ENCODE data around the gene PTGES2. TPM values are rescaled to one million over a fixed set of nuclear protein-coding genes. Genes with fewer than 3 reads are reported as not detected.
"Not testable (repeated sequence)": the region's sequence is repeated elsewhere in the genome, so short reads cannot be mapped to it uniquely, and the experiment has no call there.

Gene PTGES2
- total RNA-seq, 2 experiments from 2014 or later: 51.0 to 56.4 TPM

DNA sequence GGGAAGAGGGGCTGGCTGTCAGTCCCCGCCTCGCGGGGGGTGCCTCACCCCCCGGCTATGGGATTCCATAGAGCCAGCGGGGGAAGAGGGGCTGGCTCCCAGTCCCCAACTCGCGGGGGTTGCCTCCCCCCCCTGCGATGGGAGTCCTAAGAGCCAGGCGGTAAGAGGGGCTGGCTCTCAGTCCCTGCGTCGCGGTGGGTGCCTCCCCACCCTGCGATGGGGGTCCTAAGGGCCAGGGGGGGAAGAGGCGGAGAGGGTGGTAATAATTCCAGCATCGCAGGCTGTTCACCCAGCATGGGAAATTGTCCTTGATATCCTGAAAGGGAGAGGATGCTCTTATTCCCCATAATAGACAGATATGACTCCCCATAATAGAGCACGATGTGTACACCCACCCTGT, 12.1 kb upstream of the PTGES2 start:
- Mint-ChIP-seq H3K36me3 (no peaks in the 10 kb centered on the region), H3K9me3 (ENCODE audit: low read depth) (no peaks in the 10 kb centered on the region), H3K27ac (no peak overlapping the region), H3K27me3 (peaks cover 13% of the 10 kb centered on the region), H3K4me1 (peaks cover 16% of the 10 kb centered on the region), H3K4me3 (no peak overlapping the region)
- CTCF ChIA-PET: no interaction called here
- ATAC-seq (no peak), DNase-seq (no peak)

- peaks cover 11% of the 10 kb centered on the region for H3K4me1 Mint-ChIP-seq
- DNase-seq: no peak
- ATAC-seq: no peak
- no peaks in the 10 kb centered on the region for H3K9me3 Mint-ChIP-seq (ENCODE audit: low read depth)
- CTCF ChIA-PET: no interaction called here
- H3K27ac Mint-ChIP-seq: no peak overlapping the region
- no peaks in the 10 kb centered on the region for H3K36me3 Mint-ChIP-seq
- peaks cover 28% of the 10 kb centered on the region for H3K27me3 Mint-ChIP-seq
- H3K4me3 Mint-ChIP-seq: no peak overlapping the region
Measured at GRCh38 chr9:128138001-128138400, 10.5 kb upstream of the PTGES2 start.

GRCh38 chr9:128136816-128137793, 9.6 kb upstream of the PTGES2 start:
- CTCF ChIA-PET: interaction anchor here (1.5 kb wide), 1 partner anchor 20 kb away, joined by 7 read pairs; no protein-coding TSS in a partner anchor
- Mint-ChIP-seq H3K27me3 (peaks cover 33% of the 10 kb centered on the region), H3K27ac (no peak overlapping the region), H3K4me1 (peaks cover 7% of the 10 kb centered on the region), H3K4me3 (no peak overlapping the region), H3K36me3 (no peaks in the 10 kb centered on the region), H3K9me3 (ENCODE audit: low read depth) (no peaks in the 10 kb centered on the region)
- DNase-seq (no peak), ATAC-seq (no peak)

DNA sequence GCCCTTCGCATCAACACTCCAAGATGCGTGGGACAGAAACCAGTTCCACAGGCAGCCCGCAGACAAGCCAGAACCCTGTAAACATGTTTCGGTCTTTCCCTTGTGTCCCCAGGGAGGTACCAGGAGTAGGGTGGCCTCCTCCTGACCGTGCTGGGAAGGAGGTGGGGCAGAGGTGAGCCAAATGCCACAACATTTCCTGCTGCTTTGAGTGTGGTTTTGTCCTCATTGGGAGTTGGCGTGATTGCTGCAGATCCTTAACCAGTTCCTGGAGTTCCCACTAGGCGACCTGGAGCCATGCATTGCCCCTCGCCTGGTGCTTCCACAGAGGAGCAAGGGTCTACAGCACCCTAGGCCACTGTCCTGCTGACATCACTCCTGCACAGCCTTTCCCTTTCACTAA, 8.0 kb upstream of the PTGES2 start:
- H3K9me3 Mint-ChIP-seq (ENCODE audit: low read depth); H3K4me3 Mint-ChIP-seq; H3K27ac Mint-ChIP-seq; DNase-seq; H3K36me3 Mint-ChIP-seq; ATAC-seq; H3K4me1 Mint-ChIP-seq: not testable (repeated sequence)
- CTCF ChIA-PET: interaction anchor here (1.5 kb wide), 1 partner anchor 18 kb away, joined by 7 read pairs; no protein-coding TSS in a partner anchor
- H3K27me3 Mint-ChIP-seq: peaks cover 37% of the 10 kb centered on the region

- not testable (repeated sequence) for H3K4me3 Mint-ChIP-seq; H3K27ac Mint-ChIP-seq; DNase-seq; H3K36me3 Mint-ChIP-seq; ATAC-seq; H3K9me3 Mint-ChIP-seq (ENCODE audit: low read depth)
- peaks cover 15% of the 10 kb centered on the region for H3K4me1 Mint-ChIP-seq
- CTCF ChIA-PET: interaction anchor here (1.4 kb wide), 1 partner anchor 14 kb away, joined by 3 read pairs; no protein-coding TSS in a partner anchor
- H3K27me3 Mint-ChIP-seq: peaks cover 39% of the 10 kb centered on the region
Measured at GRCh38 chr9:128132139-128132538, 4.6 kb upstream of the PTGES2 start.

GRCh38 chr9:128131346-128131745, 3.8 kb upstream of the PTGES2 start:
- DNase-seq; ATAC-seq; CTCF ChIA-PET; H3K4me3 Mint-ChIP-seq; H3K9me3 Mint-ChIP-seq (ENCODE audit: low read depth); H3K27ac Mint-ChIP-seq; H3K36me3 Mint-ChIP-seq: not testable (repeated sequence)
- Mint-ChIP-seq H3K4me1 (peaks cover 16% of the 10 kb centered on the region), H3K27me3 (peaks cover 39% of the 10 kb centered on the region)

GRCh38 chr9:128130651-128131050, 3.1 kb upstream of the PTGES2 start:
- not testable (repeated sequence) for DNase-seq; ATAC-seq; H3K27ac Mint-ChIP-seq; H3K4me3 Mint-ChIP-seq; H3K9me3 Mint-ChIP-seq (ENCODE audit: low read depth); H3K36me3 Mint-ChIP-seq
- H3K4me1 Mint-ChIP-seq: peaks cover 20% of the 10 kb centered on the region
- CTCF ChIA-PET: interaction anchor here (1.3 kb wide), 1 partner anchor 13 kb away, joined by 4 read pairs; no protein-coding TSS in a partner anchor
- peaks cover 37% of the 10 kb centered on the region for H3K27me3 Mint-ChIP-seq

DNA sequence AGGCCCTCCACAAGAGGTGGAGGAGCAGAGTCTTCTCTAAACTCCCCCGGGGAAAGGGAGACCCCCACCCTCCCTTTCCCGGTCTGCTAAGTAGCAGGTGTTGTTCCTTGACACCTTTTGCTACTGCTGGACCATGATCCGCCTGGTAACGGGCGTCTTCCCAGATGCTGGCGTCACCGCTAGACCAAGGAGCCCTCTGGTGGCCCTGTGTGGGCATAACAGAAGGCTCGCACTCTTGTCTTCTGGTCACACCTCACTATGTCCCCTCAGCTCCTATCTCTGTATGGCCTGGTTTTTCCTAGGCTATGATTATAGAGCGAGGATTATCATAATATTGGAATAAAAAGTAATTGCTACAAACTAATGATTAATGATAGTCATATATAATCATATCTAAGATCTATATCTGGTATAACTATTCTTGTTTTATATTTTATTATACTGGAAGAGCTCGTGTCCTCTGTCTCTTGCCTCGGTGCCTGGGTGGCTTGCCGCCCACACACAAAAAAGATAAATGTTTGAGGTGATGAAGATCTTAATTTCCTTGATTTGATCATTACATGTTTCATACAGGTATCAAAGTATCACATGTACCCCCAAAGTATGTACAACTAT, 2.6 kb upstream of the PTGES2 start:
- not testable (repeated sequence) for H3K27ac Mint-ChIP-seq; ATAC-seq; H3K36me3 Mint-ChIP-seq; H3K4me3 Mint-ChIP-seq; H3K9me3 Mint-ChIP-seq (ENCODE audit: low read depth)
- CTCF ChIA-PET: interaction anchor here (1.3 kb wide), 1 partner anchor 12 kb away, joined by 4 read pairs; no protein-coding TSS in a partner anchor
- Mint-ChIP-seq H3K4me1 (peaks cover 24% of the 10 kb centered on the region), H3K27me3 (peaks cover 31% of the 10 kb centered on the region)
- peak; percentile 75 for DNase-seq

- H3K27ac Mint-ChIP-seq: peak overlapping the region; percentile 96
- no peaks in the 10 kb centered on the region for H3K9me3 Mint-ChIP-seq (ENCODE audit: low read depth)
- peak overlapping the region; percentile 95 for H3K4me3 Mint-ChIP-seq
- CTCF ChIA-PET: interaction anchor here (0.7 to 1.9 kb wide), 10 partner anchors 9 to 259 kb away, joined by 3 to 17 read pairs (median 4); partner anchors contain the start of gene SLC25A25
- H3K36me3 Mint-ChIP-seq: no peaks in the 10 kb centered on the region
- peaks cover 22% of the 10 kb centered on the region for H3K27me3 Mint-ChIP-seq
- DNase-seq (no peak), ATAC-seq (no peak)
- peaks cover 28% of the 10 kb centered on the region for H3K4me1 Mint-ChIP-seq
Measured at GRCh38 chr9:128128836-128129590, 1.5 kb upstream of the PTGES2 start.

GRCh38 chr9:128127990-128128835, 684 bp upstream of the PTGES2 start:
- Mint-ChIP-seq H3K36me3 (peaks cover 3% of the 10 kb centered on the region), H3K4me3 (peak overlapping the region; percentile 95), H3K27me3 (peaks cover 14% of the 10 kb centered on the region), H3K9me3 (ENCODE audit: low read depth) (no peaks in the 10 kb centered on the region), H3K27ac (peak overlapping the region; percentile 96), H3K4me1 (peaks cover 28% of the 10 kb centered on the region)
- CTCF ChIA-PET: interaction anchor here (0.9 to 1.9 kb wide), 9 partner anchors 8 to 259 kb away, joined by 3 to 17 read pairs (median 5); partner anchors contain the start of gene SLC25A25
- peak; percentile 88 for DNase-seq
- peak; percentile 83 for ATAC-seq

- CTCF ChIA-PET: interaction anchor here (0.5 to 3.5 kb wide), 9 partner anchors 9 to 411 kb away, joined by 3 to 24 read pairs (median 3); partner anchors contain the start of gene PTRH1
- DNase-seq (no peak), ATAC-seq (no peak)
- H3K27me3 Mint-ChIP-seq: peaks cover 3% of the 10 kb centered on the region
- peaks cover 28% of the 10 kb centered on the region for H3K4me1 Mint-ChIP-seq
- peaks cover 3% of the 10 kb centered on the region for H3K36me3 Mint-ChIP-seq
- H3K4me3 Mint-ChIP-seq: peak overlapping the region; percentile 78
- H3K27ac Mint-ChIP-seq: peak overlapping the region; percentile 30
- no peaks in the 10 kb centered on the region for H3K9me3 Mint-ChIP-seq (ENCODE audit: low read depth)
Measured at GRCh38 chr9:128125580-128126354, 1.8 kb downstream of the PTGES2 start.
